GM23248 (cell line): ENCODE results near the gene PHF23.

ENCODE experiments used
- EZH2 ChIP-seq: fragments of 200-600 bp; sonication (generic); IDR thresholded peaks from 2 replicates; pipeline ENCODE4 v1.6.1; 2018; ENCODE audit warnings: antibody characterized with exemption, mild to moderate bottlenecking; ENCODE audit not compliant: insufficient read depth, poor library complexity, severe bottlenecking
- EZH2phosphoT487 ChIP-seq: fragments of 200-600 bp; sonication (generic); IDR thresholded peaks from 2 replicates; pipeline ENCODE4 v1.6.1; 2018; ENCODE audit warnings: antibody characterized with exemption, moderate library complexity, mild to moderate bottlenecking, low read depth; ENCODE audit not compliant: insufficient read depth

- no peak for TF ChIP-seq EZH2
- no peak for TF ChIP-seq EZH2phosphoT487
These were observed 15.9 kb downstream of the PHF23 start for GRCh38 chr17:7223375-7223774.
